Measurements from ENCODE around the gene PRDM12. TPM values are rescaled to one million over a fixed set of nuclear protein-coding genes. Genes with fewer than 3 reads are reported as not detected.

Gene PRDM12
- total and polyA plus RNA-seq, 2 donors (not counting 1 experiment from before 2014, with no cell fraction given) = not detected

GRCh38 chr9:130688072-130688471, 23.7 kb downstream of the PRDM12 start:
- DNase-seq (ENCODE audit: low read depth in 2 of 2) = no peak
- TF ChIP-seq EZH2 (IDR thresholded peaks at IDR 0.05; ENCODE audit: low read length, missing control alignments) (no peak), CTCF (conservative IDR thresholded peaks at IDR 0.05 in 1 of 2, IDR thresholded peaks at IDR 0.05 in 1 of 2; ENCODE audit: low read depth in 1 of 2, low read length in 2 of 2) (no peak)

GRCh38 chr9:130689572-130689936, 25.2 kb downstream of the PRDM12 start:
- no peaks in the 10 kb centered on the region for H3K9me3 ChIP-seq (ENCODE audit: control insufficient read depth, insufficient read depth, low read depth, low read length)
- TF ChIP-seq CTCF (conservative IDR thresholded peaks at IDR 0.05 in 1 of 2, IDR thresholded peaks at IDR 0.05 in 1 of 2; ENCODE audit: low read depth in 1 of 2, low read length in 2 of 2) (no peak), EZH2 (IDR thresholded peaks at IDR 0.05; ENCODE audit: low read length, missing control alignments) (no peak)
- peak overlapping the region; percentile 8 to 66 (median 44) for H3K4me3 ChIP-seq (replicated peaks in 1 of 4; ENCODE audit: control extremely low read depth in 1 of 4, insufficient read depth in 1 of 4, low read depth in 3 of 4, low read length in 4 of 4)
- no peak overlapping the region for H3K9ac ChIP-seq (ENCODE audit: insufficient read depth, low read length)
- no peaks in the 10 kb centered on the region for H3K36me3 ChIP-seq (ENCODE audit: control insufficient read depth, insufficient read depth, low read length)
- no peaks in the 10 kb centered on the region for H3K27me3 ChIP-seq (ENCODE audit: control insufficient read depth, insufficient read depth, low read length)
- no peak for DNase-seq (ENCODE audit: low read depth in 2 of 2)
- peak overlapping the region; percentile 74 for H2AFZ ChIP-seq (ENCODE audit: low read length)
- no peaks in the 10 kb centered on the region for H4K20me1 ChIP-seq (ENCODE audit: control insufficient read depth, extremely low read depth, insufficient read depth, low read length)
- no peak overlapping the region for H3K27ac ChIP-seq (ENCODE audit: insufficient read depth, low read length)
- peaks cover 10% of the 10 kb centered on the region for H3K79me2 ChIP-seq (ENCODE audit: control insufficient read depth, insufficient read depth, low read length)
- H3K4me2 ChIP-seq (ENCODE audit: extremely low read depth, insufficient read depth, low read length) = peak overlapping the region; percentile 71
- no peaks in the 10 kb centered on the region for H3K4me1 ChIP-seq (ENCODE audit: control insufficient read depth, extremely low read depth, insufficient read depth, low read length)

More at GRCh38 chr9:130688072-130688471, 23.7 kb downstream of the PRDM12 start:
- H3K4me3 ChIP-seq (replicated peaks in 1 of 4; ENCODE audit: control extremely low read depth in 1 of 4, insufficient read depth in 1 of 4, low read depth in 3 of 4, low read length in 4 of 4) = no peak overlapping the region
- H3K36me3 ChIP-seq (ENCODE audit: control insufficient read depth, insufficient read depth, low read length) = no peaks in the 10 kb centered on the region
- no peaks in the 10 kb centered on the region for H3K4me1 ChIP-seq (ENCODE audit: control insufficient read depth, extremely low read depth, insufficient read depth, low read length)
- H3K9ac ChIP-seq (ENCODE audit: insufficient read depth, low read length) = no peak overlapping the region
- H3K79me2 ChIP-seq (ENCODE audit: control insufficient read depth, insufficient read depth, low read length) = no peaks in the 10 kb centered on the region
- H3K27ac ChIP-seq (ENCODE audit: insufficient read depth, low read length) = no peak overlapping the region
- H3K4me2 ChIP-seq (ENCODE audit: extremely low read depth, insufficient read depth, low read length) = no peak overlapping the region
- no peaks in the 10 kb centered on the region for H3K9me3 ChIP-seq (ENCODE audit: control insufficient read depth, insufficient read depth, low read depth, low read length)
- no peaks in the 10 kb centered on the region for H4K20me1 ChIP-seq (ENCODE audit: control insufficient read depth, extremely low read depth, insufficient read depth, low read length)
- no peak overlapping the region for H2AFZ ChIP-seq (ENCODE audit: low read length)
- no peaks in the 10 kb centered on the region for H3K27me3 ChIP-seq (ENCODE audit: control insufficient read depth, insufficient read depth, low read length)

GRCh38 chr9:130689937-130690700, 25.7 kb downstream of the PRDM12 start:
- H3K27ac ChIP-seq (ENCODE audit: insufficient read depth, low read length) = peak overlapping the region; percentile 63
- TF ChIP-seq CTCF (conservative IDR thresholded peaks at IDR 0.05 in 1 of 2, IDR thresholded peaks at IDR 0.05 in 1 of 2; ENCODE audit: low read depth in 1 of 2, low read length in 2 of 2) = no peak
- no peak for TF ChIP-seq EZH2 (IDR thresholded peaks at IDR 0.05; ENCODE audit: low read length, missing control alignments)
- no peak overlapping the region for H3K9ac ChIP-seq (ENCODE audit: insufficient read depth, low read length)

More at GRCh38 chr9:130689937-130690700, 25.7 kb downstream of the PRDM12 start:
- peaks cover 1% of the 10 kb centered on the region for H3K36me3 ChIP-seq (ENCODE audit: control insufficient read depth, insufficient read depth, low read length)
- peak overlapping the region; percentile 90 for H3K4me2 ChIP-seq (ENCODE audit: extremely low read depth, insufficient read depth, low read length)
- no peaks in the 10 kb centered on the region for H3K9me3 ChIP-seq (ENCODE audit: control insufficient read depth, insufficient read depth, low read depth, low read length)
- peaks cover 15% of the 10 kb centered on the region for H3K79me2 ChIP-seq (ENCODE audit: control insufficient read depth, insufficient read depth, low read length)
- H4K20me1 ChIP-seq (ENCODE audit: control insufficient read depth, extremely low read depth, insufficient read depth, low read length) = no peaks in the 10 kb centered on the region
- peaks cover 2% of the 10 kb centered on the region for H3K4me1 ChIP-seq (ENCODE audit: control insufficient read depth, extremely low read depth, insufficient read depth, low read length)
- peak overlapping the region; percentile 74 for H2AFZ ChIP-seq (ENCODE audit: low read length)
- H3K27me3 ChIP-seq (ENCODE audit: control insufficient read depth, insufficient read depth, low read length) = no peaks in the 10 kb centered on the region
- peak; percentile 97 to 99 for DNase-seq (ENCODE audit: low read depth in 2 of 2)
- peak overlapping the region; percentile 51 to 66 (median 60) for H3K4me3 ChIP-seq (replicated peaks in 1 of 4; ENCODE audit: control extremely low read depth in 1 of 4, insufficient read depth in 1 of 4, low read depth in 3 of 4, low read length in 4 of 4)
